Hypothalamus (tissue), 51 donors: Measurements from ENCODE around the gene DENND4A.
"Not testable (repeated sequence)": the region's sequence is repeated elsewhere in the genome, so short reads cannot be mapped to it uniquely, and the experiment has no call there.

Experiments
- DNase-seq, 51 donors: peaks; one replicate each; lab custom pipeline; 2025; lab: John Stamatoyannopoulos, UW

Gene DENND4A

DNA sequence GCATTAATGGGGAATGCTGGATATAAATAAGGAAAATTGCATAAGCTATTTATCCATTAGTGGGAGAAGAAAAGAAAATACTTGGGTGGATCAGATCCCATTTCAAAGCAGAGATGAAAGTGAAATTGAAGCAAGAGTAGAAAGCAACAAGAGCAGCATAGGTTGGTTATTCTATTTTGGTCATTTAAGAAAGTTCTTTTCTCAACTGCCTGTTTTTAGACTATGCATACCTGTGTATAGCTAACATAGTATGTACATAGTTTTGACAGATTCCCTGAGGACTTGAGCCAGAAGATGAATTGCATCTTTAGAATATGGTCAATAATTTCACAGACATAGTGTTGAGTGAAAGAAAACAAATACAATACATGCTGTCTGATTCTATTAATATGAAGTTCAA is 29.0 kb upstream of the DENND4A start:
- DNase-seq = no peak

DNA sequence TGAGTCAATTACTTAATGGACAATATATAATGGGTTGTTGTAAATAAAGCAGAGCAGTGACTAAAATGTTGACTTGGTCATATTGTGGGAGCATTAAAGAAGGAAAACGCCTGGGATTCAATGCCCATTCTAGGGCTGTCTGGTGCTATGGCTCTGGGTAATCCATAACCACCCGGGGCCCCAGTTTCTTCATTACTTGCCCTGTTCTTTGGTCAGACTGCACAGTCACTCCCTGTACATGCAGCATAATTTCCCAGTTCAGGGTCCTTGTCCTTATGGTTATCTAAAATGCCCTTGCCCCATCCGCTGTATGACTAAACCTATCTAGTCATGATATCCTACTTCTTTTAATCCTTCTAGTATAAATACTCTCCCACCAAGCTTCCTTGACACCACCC is 27.5 kb upstream of the DENND4A start:
- no peak for DNase-seq

DNA sequence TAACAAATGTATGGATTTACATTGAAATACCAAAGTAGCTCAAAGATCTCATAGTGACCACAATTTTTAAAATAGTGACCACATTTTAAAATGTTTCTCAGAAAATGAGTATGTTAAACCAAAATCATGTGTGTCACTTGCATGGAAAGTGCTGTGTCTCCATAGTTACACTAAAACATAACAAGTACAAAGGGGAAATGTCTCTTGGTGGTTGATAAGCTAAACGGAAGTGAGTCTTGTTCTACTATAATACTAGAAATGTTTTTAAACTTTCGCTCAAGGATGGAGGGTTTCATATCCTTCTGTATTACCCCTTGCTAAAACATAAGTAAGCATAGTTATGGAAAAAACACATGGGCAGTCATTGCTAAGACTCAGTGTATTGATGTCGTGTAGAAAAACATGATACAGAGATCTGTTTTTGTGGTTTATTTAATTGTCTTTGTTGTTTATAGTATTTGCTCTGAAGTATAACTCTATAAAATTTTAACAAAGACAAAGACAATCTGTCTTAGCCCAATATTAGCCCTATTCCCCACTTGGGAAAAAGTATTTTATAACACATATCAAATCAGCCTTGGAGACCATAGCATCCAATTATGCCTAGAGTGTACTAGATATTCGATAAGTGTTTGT is 27.0 kb upstream of the DENND4A start:
- DNase-seq = no peak

DNA sequence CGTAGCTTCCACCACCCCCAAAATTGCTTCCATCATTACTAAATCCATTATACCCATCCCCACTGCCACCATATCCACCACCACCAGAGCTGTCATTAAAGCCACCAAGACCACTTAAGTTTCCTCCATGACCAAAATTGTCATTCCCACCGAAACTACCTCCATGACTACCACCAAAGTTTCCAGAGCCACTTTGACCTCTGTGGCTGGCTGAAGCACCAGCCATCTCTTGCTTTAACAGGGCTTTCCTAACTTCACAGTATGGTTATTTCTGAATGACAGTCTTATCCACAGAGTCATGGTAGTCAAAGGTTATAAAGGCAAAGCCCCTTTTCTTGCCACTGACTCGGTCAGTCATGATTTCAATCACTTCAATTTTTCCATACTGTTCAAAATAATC is 24.3 kb upstream of the DENND4A start:
- no peak for DNase-seq

DNA sequence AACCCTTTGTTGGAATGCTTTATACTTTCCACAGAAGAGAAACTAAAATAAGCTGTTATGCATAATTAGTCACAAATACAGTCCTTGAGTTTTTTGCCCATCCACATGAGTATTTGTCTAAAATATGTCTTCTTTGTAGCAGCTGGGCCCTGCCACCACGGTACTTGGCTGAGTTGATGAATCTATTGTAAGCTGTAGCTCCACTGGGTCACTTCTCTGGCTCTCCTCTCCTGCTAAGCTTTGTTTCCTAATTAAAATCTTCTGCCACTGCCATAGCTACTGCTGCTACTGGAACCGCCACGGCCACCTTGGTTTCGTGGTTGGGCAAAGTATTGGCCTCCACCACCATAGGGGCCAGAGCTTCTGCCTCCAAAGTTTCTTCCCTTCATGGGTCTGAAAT is 23.9 kb upstream of the DENND4A start:
- DNase-seq = peak in 3 of 51 donors; percentile 16 to 24 (median 22)

DNA sequence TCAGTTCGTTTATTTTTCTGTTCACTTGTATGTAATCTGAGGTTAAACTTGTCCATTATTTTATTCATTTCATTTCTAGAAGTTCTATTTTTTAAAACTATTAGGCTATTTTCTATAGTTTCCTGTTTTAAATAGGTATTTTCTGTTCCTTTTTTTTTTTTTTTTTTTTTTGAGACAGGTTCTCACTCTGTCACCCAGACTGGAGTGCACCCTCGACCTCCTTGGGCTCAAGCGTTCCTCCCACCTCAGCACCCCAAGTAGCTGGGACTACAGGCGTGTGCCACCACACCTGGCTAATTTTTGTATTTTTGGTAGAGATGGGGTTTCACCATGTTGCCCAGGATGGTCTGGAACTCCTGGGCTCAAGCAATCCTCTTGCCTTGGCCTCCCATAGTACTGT is 22.2 kb upstream of the DENND4A start:
- DNase-seq = not testable (repeated sequence)

DNA sequence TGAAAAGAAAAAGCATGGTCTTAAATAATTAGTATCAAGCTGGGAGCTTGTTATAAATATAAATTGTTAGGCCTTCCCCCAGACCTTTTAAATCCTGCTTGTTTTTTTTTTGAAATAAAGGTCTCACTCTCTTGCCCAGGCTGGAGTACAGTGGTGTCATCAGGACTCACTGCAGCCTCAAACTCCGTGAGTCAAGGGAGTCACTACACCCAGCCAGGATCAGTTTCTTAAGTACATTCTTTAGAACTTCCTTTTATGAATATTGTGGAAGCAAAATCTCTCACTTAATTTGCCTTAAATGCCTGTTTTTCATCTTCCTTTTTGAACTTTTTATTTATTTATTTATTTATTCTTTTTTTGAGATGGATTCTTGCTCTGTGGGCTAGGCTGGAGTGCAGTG is 20.8 kb upstream of the DENND4A start:
- DNase-seq = no peak

DNA sequence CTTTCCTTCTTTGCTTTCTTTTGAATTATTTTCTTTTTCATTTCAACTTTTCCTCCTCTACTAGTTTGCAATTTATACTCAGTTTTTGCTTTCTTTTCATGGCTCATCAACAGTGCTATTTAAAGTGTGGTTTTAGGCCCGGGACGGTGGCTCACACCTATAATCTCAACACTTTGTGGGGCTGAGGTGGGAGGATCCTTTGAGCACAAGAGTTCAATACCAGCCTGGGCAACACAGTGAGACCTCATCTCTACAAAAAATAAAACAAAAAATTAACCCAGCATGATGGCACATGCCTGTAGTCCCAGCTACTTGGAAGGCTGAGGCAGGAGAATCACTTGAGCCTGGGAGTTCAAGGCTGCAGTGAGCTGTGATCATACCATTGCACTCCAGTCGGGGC is 20.4 kb upstream of the DENND4A start:
- DNase-seq = no peak

DNA sequence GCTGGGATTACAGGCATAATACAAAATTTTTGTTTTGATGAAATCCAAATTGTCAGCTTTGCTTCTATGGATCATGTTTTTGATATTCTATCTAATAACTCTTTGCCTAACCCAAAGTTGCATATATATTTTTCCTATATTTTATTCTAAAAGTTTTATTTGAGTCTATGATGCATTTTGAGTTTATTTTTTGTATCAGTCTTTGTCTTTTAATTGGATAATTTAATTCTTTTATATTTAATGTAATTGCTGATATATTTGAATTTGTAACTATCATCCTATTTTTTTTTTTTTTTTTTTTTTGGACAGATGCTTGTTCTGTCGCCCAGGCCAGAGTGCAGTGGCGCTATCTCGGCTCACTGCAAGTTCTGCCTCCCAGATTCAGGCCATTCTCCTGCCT is 19.7 kb upstream of the DENND4A start:
- no peak for DNase-seq

DNA sequence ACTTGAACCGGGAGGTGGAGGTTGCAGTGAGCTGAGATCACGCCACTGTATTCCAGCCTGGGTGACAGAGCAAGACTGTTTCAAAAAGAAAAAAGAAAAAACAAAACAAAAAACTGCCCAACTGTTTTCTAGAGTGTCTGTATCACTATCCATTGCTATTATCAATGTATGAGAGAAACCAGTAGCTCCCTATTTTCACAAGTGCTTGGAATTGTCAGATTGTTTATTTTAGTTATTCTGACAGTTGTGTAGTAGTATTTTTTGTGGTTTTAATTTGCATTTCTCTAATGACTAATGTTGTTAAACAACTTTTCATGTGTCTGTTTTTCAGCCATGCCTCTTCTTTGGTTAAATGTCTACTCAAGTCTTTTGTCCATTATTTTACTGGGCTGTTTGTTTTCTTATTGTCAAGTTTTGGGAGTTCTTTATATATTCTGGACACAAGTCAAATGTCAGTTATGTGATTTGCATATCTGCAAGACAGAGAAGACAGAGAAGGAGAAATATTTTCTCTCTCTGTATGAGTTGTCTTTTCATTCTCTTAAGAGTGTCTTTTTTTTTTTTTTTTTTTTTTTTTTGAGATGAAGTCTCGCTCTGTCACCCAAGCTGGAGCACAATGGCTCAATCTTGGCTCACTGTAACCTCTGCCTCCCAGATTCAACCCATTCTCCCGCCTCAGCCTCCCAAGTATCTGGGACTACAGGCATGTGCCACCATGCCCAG is 19.1 kb upstream of the DENND4A start:
- not testable (repeated sequence) for DNase-seq

DNA sequence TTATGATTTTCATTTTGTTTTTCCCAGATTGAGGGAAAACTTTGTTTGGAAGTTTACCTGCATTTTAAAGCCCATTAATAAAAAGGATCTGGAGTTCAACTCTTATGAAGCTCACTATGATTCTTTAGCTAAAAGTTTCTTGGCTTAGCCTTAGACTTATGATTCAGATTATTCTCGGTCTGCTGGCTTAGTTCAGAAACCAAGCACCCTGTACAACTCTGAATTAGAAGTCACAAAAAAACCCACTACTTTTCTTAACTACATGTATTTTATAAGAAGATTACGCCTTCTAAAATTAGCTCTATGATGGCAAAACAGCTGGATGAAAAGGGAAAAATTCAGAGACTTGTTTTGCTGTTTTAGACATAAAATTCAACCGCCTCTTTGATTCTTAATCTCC is 14.3 kb upstream of the DENND4A start:
- DNase-seq = no peak

DNA sequence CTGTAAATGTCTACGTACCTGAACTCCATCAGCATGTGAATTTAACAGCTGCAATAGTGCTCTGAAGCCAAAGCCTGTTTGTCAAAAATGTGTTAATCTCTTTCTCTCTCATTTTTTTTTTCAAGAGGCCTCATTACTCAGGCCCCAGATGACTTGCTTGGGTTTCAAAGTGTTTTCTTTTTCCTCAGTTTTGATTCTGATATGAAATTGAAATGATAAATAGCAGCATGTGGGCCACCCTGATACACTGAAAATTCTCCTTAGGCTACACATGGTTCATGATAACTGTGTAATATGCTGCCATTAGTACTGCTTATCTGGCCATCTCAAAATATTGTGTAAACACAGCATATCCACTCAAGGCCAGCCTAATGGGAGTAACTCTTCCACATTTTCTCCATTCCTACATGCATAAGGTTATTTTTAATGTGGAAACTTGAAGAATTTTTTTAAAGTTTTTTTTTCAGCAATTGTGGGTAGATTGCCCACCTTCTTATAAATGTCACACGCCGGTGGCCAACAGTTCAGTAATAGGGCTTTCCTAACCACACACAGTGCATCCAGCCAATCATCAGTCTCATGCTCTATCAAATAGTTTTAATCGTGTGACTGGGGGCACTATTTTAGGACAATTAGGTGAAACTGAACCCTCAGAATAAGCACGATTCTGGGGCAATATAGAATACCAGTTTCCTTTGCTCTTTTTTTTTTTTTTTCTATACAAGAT is 13.1 kb upstream of the DENND4A start:
- no peak for DNase-seq

DNA sequence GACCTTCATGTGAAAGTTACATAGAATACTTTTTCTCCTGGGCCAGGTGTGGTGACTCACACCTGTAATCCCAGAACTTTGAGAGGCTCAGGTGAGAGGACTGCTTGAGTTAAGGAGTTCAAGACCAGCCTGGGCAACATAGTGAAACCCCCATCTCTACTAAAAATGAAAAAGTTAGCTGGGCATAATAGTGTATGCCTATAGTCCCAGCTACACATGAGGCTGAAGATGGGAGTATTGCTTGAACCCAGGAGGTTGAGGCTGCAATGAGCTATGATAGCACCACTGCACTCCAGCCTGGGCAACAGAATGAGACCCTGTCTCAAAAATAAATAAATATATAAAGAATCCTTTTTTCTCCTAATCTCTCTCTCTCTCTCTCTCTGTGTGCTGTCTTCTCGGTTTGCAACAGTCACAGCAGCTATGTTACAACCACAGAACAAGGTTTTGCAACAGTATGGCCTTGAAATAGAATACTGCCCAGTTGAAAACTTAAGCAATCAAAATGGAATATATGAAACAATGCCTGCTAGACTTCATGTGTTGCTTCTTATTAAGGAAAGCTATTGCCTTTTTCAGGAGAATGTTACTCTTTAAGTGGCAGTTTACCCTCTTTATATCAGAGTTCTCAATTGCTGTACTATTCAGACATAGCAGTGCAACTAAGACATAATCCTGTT is 12.3 kb upstream of the DENND4A start:
- DNase-seq = no peak

DNA sequence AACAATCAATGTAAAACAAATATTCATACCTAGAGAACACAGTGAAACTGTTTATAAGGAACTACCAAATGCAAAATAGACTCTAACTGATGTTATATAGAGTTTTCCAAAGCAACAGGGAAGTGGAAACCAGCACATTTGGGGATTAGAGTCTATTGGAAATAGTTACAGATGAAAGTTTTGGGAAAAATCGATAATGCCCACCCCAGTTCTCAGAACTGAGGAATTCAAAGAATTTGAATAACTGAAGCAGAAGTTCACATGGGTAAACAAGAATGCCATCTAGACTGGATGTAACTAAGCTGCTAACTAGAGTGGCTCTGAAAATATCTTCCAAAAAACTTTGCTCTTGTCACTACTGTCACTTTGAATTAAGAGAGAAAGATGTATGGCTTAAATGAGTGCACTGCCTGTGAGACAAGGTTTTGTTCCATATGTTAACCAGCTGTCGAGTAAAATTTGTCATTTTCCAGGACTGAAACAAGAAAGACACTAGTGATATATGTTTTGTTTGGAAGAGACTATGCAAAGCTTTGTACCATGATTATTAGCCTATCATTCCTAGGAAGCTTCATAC is 9.2 kb upstream of the DENND4A start:
- DNase-seq = no peak

DNA sequence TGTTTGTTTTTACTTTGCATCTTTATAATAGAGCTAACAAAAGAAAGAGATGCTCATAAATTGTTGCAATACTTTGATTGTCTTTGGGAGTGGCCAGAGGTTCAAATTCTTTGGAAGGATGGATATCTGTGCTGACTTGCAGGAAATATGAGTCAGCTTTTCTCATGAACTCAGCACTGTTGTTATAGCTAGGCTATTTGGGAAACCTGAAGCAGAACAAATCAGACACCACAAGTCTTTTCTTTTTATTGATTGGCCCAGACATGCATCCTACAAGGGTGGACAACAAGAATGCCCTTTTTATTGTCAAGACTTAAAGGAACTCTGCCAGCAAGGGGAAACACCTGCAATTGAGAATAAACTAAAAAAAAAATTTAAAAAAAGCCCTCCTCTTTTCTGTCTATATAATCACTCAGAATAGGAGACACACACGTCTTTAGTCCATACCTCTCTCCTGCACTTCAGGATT is 4.6 kb upstream of the DENND4A start:
- DNase-seq = no peak

DNA sequence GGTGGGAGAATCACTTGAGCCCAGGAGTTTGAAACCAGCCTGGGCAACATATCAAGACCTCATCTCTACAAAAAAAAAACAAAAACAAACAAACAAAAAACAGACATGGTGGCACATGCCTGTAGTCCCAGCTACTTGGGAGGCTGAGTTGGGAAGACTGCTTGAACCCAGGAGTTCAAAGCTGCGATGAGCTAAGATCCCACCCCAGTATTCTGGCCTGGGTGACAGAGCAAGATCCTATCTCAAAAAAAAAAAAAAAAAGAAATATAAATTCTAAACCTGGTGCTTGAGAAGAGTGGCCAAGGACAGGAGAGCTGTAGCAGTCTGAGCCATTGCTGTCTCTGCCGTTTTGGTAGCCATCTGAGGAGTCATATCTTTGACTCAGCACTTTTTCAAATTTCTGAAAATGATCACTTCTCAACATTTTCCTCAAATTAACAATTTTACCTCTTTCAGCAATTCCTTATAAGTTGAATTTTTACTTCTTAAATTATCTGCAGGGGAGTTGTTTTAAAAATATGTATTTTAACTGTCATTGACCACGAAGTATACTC is 3.6 kb upstream of the DENND4A start:
- DNase-seq = no peak

DNA sequence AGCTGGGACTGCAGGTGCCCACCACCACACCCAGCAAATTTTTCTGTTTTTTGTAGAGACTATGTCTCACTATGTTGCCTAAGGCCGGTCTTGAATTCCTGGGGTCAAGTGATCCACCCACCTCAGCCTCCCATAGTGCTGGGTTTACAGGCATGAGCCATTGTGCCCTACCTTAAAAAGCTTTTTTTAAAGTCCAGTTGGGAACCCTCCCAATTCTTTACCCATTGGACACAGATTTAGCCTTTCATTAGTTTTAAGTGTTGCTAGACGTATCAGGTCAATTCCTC is 1.7 kb upstream of the DENND4A start:
- no peak for DNase-seq

DNA sequence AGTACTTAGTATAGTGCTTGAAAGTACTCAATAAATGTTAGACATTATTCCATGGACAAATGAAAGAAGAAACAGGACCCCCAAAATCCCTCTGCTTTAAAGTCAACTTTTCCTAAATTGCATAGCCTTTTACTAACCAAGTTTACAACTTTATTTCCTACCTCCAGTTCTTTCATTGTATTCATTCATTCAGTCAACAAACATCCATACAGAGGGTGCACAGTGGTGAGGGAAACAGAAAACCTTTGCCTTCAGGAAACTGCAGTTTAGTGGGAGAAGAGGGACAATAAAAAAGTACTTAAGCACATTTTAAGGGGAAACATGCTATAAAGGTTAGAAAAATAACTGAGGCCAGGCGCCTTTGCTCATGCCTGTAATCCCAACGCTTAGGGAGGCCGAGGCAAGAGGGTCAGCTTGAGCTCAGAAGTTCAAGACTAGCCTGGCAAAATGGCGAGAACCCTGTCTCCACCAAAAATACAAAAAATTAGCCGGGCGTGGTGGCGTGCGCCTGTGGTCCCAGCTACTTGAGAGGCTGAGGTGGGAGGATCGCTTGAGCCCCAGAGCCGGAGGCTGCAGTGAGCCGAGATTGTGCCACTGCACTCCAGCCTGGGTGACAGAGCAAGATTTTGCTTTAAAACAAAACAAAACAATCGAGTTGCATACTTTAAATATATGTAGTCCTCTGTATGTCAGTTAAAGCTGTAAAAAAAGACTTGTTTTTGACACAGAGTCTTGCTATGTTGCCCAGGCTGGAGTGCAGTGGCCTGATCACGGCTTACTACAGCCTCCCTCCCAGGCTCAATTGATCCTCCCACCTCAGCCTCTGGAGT is 1.1 kb upstream of the DENND4A start:
- DNase-seq = no peak

DNA sequence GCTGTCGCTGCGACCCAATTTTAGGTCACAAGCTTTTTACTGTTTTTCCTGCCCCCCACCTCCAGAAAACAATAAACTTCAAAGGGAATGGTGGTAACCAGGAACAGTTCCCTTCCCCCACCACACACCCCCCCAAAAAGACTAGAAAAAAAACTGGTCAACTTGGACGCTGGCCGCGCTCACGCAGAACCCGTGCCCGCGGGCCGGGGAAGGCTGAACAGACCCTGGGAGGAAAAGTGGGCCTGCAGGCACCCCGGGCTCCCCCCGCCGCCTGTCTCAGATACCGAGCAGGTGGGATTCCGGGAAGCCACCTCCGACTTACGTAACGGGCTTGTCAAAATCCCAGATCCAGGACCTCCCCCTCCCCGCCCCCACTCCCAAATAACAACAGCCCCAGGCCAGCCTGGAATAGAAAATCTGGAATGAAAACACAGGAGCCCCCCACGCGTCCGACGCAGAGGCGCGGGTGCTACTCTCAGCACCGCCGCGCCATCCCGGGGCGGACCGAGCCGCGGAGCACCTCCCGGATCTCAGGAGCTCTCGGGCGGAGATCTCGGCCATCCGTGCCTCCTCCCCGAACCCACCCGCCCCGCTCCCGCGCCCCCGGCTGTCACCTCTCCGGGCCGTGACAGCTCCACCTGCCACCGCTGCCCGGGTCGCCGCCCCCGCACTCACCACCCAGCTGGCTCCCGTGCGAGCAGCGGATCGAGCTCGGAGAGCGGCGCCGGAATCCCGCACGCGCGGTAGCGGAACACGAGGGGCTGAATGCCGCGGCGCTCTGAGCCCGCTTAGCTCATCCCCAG is 557 bp downstream of the DENND4A start:
- DNase-seq = peak in 46 of 51 donors; percentile 19 to 90 (median 56)
